HuH-7 (cell line): ENCODE measurements around the gene PEX3.

Experiments used
- DNase-seq: peaks from one replicate; pipeline ENCODE4 v3.0.0; 2011; ENCODE audit warnings: low spot score

Gene PEX3

DNA sequence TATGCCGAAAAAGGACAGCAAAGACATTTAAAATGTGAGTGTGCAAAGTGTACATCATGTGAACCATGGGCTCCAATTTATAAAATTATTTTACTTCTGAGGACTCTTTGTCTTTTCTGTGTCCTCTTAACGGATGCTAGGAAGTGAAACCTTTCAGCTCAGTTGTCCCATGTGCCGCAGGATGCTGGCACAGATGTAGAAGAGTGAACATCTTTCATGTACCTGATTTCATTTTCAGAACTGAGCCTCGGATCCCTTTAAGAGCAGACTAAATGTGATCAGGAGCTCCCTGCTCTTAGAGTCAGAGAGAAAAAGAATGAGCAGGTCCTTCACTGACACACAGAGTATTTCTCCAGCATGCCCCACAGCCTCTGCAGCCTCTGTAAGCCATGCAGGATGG is 88.5 kb downstream of the PEX3 start:
- no peak for DNase-seq

DNA sequence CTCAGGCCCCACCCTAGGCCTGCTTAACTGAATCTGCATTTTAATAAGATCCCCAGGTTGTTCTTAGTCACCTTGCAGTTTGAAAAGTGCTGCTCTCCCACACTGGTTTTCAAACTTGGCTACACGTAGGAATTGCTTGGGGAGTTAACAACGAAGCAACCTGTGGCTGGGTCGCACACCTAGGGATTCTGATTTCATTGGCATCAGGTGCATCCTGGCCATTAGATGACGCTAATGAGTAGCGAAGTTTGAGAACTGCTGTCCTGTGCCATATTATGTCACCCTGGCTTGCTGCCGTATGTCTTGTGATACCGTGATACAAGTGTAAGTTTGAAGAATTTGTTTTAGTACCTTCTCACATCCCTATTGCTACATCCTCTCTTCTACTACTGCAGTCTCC is 89.1 kb downstream of the PEX3 start:
- DNase-seq, result no peak

DNA sequence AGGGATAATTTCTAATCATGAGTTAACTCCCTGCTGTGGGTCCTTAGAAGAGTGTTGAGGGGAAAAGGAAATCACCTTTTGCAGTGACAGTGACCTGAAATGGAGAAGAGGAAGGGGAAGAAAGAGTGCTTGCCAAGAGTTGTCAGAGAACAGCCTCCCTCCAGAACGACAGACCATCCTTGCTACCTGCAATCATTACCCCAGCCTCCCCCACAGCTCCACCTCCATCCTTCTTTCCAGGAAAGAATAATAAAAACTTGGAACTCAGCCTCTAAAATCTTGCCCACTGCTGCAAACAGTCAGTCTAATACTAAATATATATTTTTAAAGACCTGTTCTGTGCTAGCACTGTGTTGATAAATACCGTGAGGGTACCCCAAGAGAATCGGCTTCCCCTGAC is 89.6 kb downstream of the PEX3 start:
- no peak for DNase-seq
